Lung (tissue), 12 donors: ENCODE measurements around the gene SKOR1. TPM values are rescaled to one million over a fixed set of nuclear protein-coding genes. Genes with fewer than 3 reads are reported as not detected.
A peak's percentile ranks its signal among the peaks of the same experiment; 100 is the strongest.

Experiments used
- ATAC-seq: fragments of 200-7000 bp; cut with Tn5 transposase; one replicate; pipeline ENCODE4 v1.9.1; 2020; ENCODE audit warnings: moderate number of reproducible peaks; ENCODE audit not compliant: insufficient read depth, low FRiP score
- DNase-seq, 3 donors: peaks; one replicate each; pipeline ENCODE4 v3.0.0-alpha.2; 2013 to 2017
- H3K27ac ChIP-seq, 2 donors: one replicate each; pipeline ENCODE4 v1.5.1; 2013; ENCODE audit warnings: mild to moderate bottlenecking in 2 of 2, moderate library complexity in 2 of 2, control low read depth in 1 of 2, inconsistent platforms in 1 of 2, low read depth in 1 of 2, low read length in 1 of 2
- H3K27me3 ChIP-seq, 3 donors: one replicate each; pipeline ENCODE4 v1.5.1; 2013; ENCODE audit warnings: low read length in 2 of 3; ENCODE audit not compliant: control insufficient read depth in 3 of 3, insufficient read depth in 3 of 3
- H3K36me3 ChIP-seq, 4 donors: one replicate each; pipeline ENCODE4 v1.5.1; 2013; ENCODE audit warnings: low read length in 4 of 4, mild to moderate bottlenecking in 1 of 4, moderate library complexity in 1 of 4; ENCODE audit not compliant: control insufficient read depth in 4 of 4, insufficient read depth in 4 of 4
- H3K4me1 ChIP-seq, 5 donors: one replicate each; pipeline ENCODE4 v1.5.1; 2013; ENCODE audit warnings: low read length in 5 of 5, mild to moderate bottlenecking in 2 of 5, moderate library complexity in 1 of 5; ENCODE audit not compliant: control insufficient read depth in 5 of 5, insufficient read depth in 5 of 5
- H3K4me3 ChIP-seq: one replicate; pipeline ENCODE4 v1.5.1; 2013; ENCODE audit warnings: mild to moderate bottlenecking, control low read depth, moderate library complexity
- H3K9ac ChIP-seq, 2 donors: one replicate each; pipeline ENCODE4 v1.5.1; 2013; ENCODE audit warnings: low read length in 2 of 2, control low read depth in 1 of 2; ENCODE audit not compliant: insufficient read depth in 1 of 2
- H3K9me3 ChIP-seq, 4 donors: one replicate each; pipeline ENCODE4 v1.5.1; 2013; ENCODE audit warnings: low read length in 3 of 4, mild to moderate bottlenecking in 1 of 4, moderate library complexity in 1 of 4; ENCODE audit not compliant: control insufficient read depth in 4 of 4, insufficient read depth in 3 of 4
- CTCF ChIP-seq: IDR thresholded peaks from 2 replicates; pipeline ENCODE4 v1.5.1; 2012; ENCODE audit warnings: mild to moderate bottlenecking; ENCODE audit errors: control extremely low read depth, extremely low read depth
- WGBS, 2 donors: extraction: QIAGEN DNeasy Blood & Tissue Kit; methylation state at CpG; one replicate each; pipeline ENCODE4 v1.1.7; 2013; 5-methylcytosine and 5-hydroxymethylcytosine counted together
- polyA plus RNA-seq, 2 donors: library from polyadenylated mRNA; stranded (reverse); fragments of 200-250 nt; gene quantifications; one replicate each; pipeline ENCODE4 v1.2.1, GENCODE V29; 2013
- total RNA-seq, 2 donors: library from RNA; depleted of rRNA in 1 of 2; stranded (reverse); fragments of >200 nt in 1 of 2; gene quantifications; one replicate each; pipeline ENCODE4 v1.2.1, GENCODE V29; 2014 to 2021
- donor health status: control.
- donor health status: control.
- donor health status: Bipolar disorder and iron deficiency.
- donor health status: healthy.
- donor health status: DM: yes; HTN: yes; CAD: no.

The SKOR1 gene
- total and polyA plus RNA-seq, 4 donors: 0.17 to 0.46 (median 0.31) TPM

- 97 to 98% methylated on average over 5 of the region's 5 CpGs for WGBS, 2 donors
- no peak for DNase-seq
These were observed 18.2 kb upstream of the SKOR1 start for GRCh38 chr15:67807141-67807540.

GRCh38 chr15:67807836-67808235, 17.5 kb upstream of the SKOR1 start:
- Histone ChIP-seq H3K9me3 (no peaks in the 10 kb centered on the region), H3K4me3 (no peak overlapping the region), H3K27ac (no peak overlapping the region), H3K27me3 (peaks cover 0 to 6% (median 0%) of the 10 kb centered on the region in 3 donors), H3K9ac (no peak overlapping the region), H3K4me1 (peaks cover 0 to 3% (median 0%) of the 10 kb centered on the region in 5 donors), H3K36me3 (peaks cover 0 to 13% (median 1%) of the 10 kb centered on the region in 4 donors)
- TF ChIP-seq CTCF: no peak
- peak in 1 of 3 donors; percentile 10 for DNase-seq
- 97 to 98% methylated on average over 7 of the region's 7 CpGs for WGBS, 2 donors
- no peak for ATAC-seq

More at GRCh38 chr15:67807141-67807540, 18.2 kb upstream of the SKOR1 start:
- Histone ChIP-seq H3K4me1 (peaks cover 0 to 3% (median 0%) of the 10 kb centered on the region in 5 donors), H3K27ac (no peak overlapping the region), H3K9ac (no peak overlapping the region), H3K36me3 (peaks cover 0 to 13% (median 1%) of the 10 kb centered on the region in 4 donors), H3K9me3 (no peaks in the 10 kb centered on the region), H3K4me3 (no peak overlapping the region), H3K27me3 (peaks cover 0 to 6% (median 0%) of the 10 kb centered on the region in 3 donors)
- no peak for TF ChIP-seq CTCF
- ATAC-seq: no peak

- Histone ChIP-seq H3K9me3 (no peaks in the 10 kb centered on the region), H3K27me3 (peaks cover 0 to 6% (median 0%) of the 10 kb centered on the region in 3 donors), H3K4me1 (peaks cover 0 to 3% (median 0%) of the 10 kb centered on the region in 5 donors), H3K27ac (no peak overlapping the region), H3K4me3 (no peak overlapping the region), H3K9ac (no peak overlapping the region), H3K36me3 (peaks cover 0 to 13% (median 1%) of the 10 kb centered on the region in 4 donors)
- no peak for DNase-seq
- no peak for TF ChIP-seq CTCF
- no peak for ATAC-seq
- 87 to 97% methylated on average over 7 of the region's 7 CpGs for WGBS, 2 donors
These were observed 16.5 kb upstream of the SKOR1 start for GRCh38 chr15:67808821-67809220.

- H3K9me3 ChIP-seq: no peaks in the 10 kb centered on the region
- no peak for ATAC-seq
- H3K27ac ChIP-seq: no peak overlapping the region
- no peak overlapping the region for H3K4me3 ChIP-seq
- no peak for TF ChIP-seq CTCF
- peaks cover 0 to 13% (median 1%) of the 10 kb centered on the region in 4 donors for H3K36me3 ChIP-seq
- peak in 1 of 3 donors; percentile 4 for DNase-seq
- 91 to 93% methylated on average over 5 of the region's 5 CpGs for WGBS, 2 donors
- H3K9ac ChIP-seq: no peak overlapping the region
- H3K27me3 ChIP-seq: peaks cover 0 to 6% (median 0%) of the 10 kb centered on the region in 3 donors
- H3K4me1 ChIP-seq: peaks cover 0 to 3% (median 0%) of the 10 kb centered on the region in 5 donors
These were observed 15.9 kb upstream of the SKOR1 start for GRCh38 chr15:67809441-67809840.
